ENCODE results near the gene EFCAB6. TPM values are rescaled to one million over a fixed set of nuclear protein-coding genes. Genes with fewer than 3 reads are reported as not detected.
A peak's percentile ranks its signal among the peaks of the same experiment; 100 is the strongest.

Gene EFCAB6
- total RNA-seq, 1 experiment from 2014 or later, result 0.94 TPM

DNA sequence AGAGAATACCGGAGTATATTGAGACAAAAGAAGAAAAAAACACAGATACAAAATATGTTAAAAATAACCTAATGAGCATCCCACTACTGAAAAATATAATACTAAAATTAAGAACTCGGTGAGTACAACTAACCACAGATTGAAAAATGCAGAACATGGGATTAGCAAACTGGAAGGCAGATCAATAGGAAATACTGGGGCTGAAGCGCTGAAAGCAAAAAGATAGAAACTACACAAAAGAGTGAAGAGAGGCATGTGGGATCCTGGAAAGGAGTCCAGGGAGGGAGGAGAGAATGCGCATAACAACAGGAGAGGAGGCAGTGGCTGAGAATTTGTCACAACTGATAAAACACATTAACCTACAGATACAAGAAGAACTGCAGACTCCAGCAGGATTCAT lies 159.3 kb downstream of the EFCAB6 start:
- Mint-ChIP-seq H3K36me3 (peaks cover 21% of the 10 kb centered on the region), H3K4me3 (no peak overlapping the region), H3K9me3 (peaks cover 34% of the 10 kb centered on the region), H3K27me3 (ENCODE audit: low read depth) (peaks cover 3% of the 10 kb centered on the region; the same call in 1 of the 2 replicates), H3K27ac (no peak overlapping the region), H3K4me1 (no peaks in the 10 kb centered on the region)
- CTCF ChIA-PET, result interaction anchor here (0.6 kb wide), 1 partner anchor 61 kb away, joined by 3 read pairs; no protein-coding TSS in a partner anchor
- POLR2A ChIA-PET, result no interaction called here
- TF ChIP-seq ETV6 (CRISPR knock-in tag; IDR thresholded peaks at IDR 0.05), result no peak
- no peak for TF ChIP-seq ZNF671 (CRISPR knock-in tag; IDR thresholded peaks at IDR 0.05)
- TF ChIP-seq ZNF317 (CRISPR knock-in tag; IDR thresholded peaks at IDR 0.05; ENCODE audit: borderline replicate concordance, low read depth), result 0 out of 2 replicates have a peak, but pooled peaks have one; percentile 25
- ATAC-seq (no peak), DNase-seq (ENCODE audit: low spot score) (no peak)

DNA sequence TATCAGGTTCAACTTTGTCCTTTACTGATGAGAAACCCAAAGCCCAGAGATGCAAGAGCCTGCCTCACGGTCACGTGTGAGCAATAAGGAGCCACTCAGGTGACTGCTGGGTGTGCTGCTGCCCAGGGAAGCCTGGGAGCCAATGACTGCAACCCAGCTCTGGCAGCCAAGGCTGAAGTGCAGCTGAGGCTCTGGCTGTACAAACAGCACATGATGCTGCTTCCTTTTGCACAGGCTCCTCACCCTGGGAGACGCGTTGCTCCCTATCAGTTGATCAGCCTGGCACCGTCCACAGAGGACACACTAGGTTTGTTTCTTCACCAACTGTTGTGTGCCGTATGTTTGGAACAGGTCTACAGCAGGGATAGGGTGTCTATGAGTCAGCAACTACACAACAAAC lies 168.7 kb downstream of the EFCAB6 start:
- CTCF ChIA-PET, result no interaction called here
- DNase-seq (ENCODE audit: low spot score) (no peak), ATAC-seq (no peak)
- POLR2A ChIA-PET, result no interaction called here
- TF ChIP-seq ETV6 (CRISPR knock-in tag; IDR thresholded peaks at IDR 0.05) (no peak), SP1 (CRISPR knock-in tag; conservative IDR thresholded peaks at IDR 0.05) (no peak)
- Mint-ChIP-seq H3K27me3 (ENCODE audit: low read depth) (no peaks in the 10 kb centered on the region; the same call in 1 of the 2 replicates), H3K36me3 (peaks cover 11% of the 10 kb centered on the region), H3K9me3 (peaks cover 23% of the 10 kb centered on the region), H3K4me3 (no peak overlapping the region), H3K4me1 (no peaks in the 10 kb centered on the region), H3K27ac (no peak overlapping the region)

DNA sequence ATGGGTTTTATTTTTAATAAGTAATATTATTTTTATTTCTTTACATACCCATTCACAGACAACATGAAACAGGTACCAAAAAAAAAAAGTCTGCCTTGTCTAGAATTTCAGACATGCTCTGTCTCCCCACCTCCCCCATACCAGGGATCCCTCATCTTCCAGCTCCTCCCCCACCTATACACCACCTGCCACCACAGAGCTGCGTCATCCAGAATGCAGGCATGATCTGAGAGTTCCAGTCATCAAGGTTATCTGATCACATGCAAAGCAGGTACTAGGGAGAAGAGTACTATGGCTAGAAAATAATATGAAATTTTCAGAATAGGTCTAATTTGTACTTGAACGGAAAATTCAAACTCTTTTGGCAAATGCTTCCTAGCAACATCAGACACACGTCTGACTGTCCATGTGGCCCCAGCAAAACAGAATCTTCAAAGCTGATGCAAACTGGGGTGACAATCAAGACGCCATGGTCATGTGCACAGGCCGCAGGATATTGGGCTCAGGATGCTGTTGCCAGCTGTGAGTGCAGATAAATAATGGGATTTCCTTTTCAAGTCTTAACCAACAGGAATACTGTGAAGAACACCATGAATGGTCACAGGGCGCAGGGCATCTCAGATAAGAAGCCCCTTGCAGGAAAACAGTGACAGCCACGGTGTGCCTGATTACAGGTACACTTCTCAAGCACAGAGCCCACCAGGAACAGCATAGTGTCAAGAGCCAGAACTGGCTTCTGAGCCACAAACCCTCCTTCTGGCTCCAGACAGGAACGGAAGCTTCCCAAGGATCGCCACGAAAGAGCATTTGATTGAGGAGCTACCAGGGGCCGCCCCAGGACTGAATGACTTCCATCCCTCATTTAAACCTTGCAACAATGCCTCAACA lies 169.5 kb downstream of the EFCAB6 start:
- Mint-ChIP-seq H3K4me1 (no peaks in the 10 kb centered on the region), H3K4me3 (no peak overlapping the region), H3K36me3 (peaks cover 13% of the 10 kb centered on the region), H3K27ac (no peak overlapping the region), H3K27me3 (ENCODE audit: low read depth) (no peaks in the 10 kb centered on the region; the same call in 1 of the 2 replicates), H3K9me3 (peaks cover 23% of the 10 kb centered on the region)
- DNase-seq (ENCODE audit: low spot score) (no peak), ATAC-seq (no peak)
- POLR2A ChIA-PET, result no interaction called here
- TF ChIP-seq GRHL2 (CRISPR knock-in tag; IDR thresholded peaks at IDR 0.05; ENCODE audit: insufficient replicate concordance, severe bottlenecking), result no peak
- CTCF ChIA-PET, result no interaction called here

DNA sequence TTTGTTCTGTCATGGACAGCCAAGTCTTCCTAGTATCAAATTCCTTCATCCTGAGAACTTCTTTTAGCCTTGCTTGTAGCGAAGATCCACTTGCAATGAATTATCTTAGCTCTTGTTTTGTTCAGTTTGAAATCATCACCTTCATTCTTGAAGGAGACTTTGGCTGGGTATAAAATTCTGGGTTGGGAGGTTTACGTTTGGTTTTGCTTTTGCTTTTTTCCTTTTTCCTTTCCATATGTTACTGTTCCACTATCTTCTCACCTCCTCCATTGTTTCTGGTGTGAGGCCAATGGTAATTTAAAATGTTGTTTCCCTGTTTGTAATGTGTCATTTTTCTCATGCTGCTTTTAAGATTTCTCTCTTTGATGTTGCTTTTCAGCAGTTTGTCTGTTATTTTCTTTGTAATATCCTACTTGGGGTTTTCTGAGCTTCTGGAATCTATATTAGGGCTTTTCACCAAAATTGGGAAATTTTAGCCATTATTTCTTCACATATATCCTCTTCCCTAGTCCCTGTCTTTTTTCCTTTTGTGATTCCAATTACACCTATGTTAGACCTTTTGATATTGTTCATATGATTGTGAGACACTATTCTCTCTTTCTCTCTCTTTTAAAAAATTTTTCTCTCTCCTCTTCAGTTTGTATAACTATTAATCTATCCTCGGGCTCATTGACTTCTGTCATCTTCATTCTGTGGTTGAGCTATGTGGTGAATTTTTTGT lies 172.7 kb downstream of the EFCAB6 start:
- no peak overlapping the region for H3K27ac Mint-ChIP-seq
- DNase-seq (ENCODE audit: low spot score) (no peak), ATAC-seq (no peak)
- no peak overlapping the region for H3K4me3 Mint-ChIP-seq
- CTCF ChIA-PET, result no interaction called here
- no peaks in the 10 kb centered on the region for H3K4me1 Mint-ChIP-seq
- H3K36me3 Mint-ChIP-seq, result peaks cover 13% of the 10 kb centered on the region
- peaks cover 23% of the 10 kb centered on the region for H3K9me3 Mint-ChIP-seq
- no peak for TF ChIP-seq OVOL2 (CRISPR knock-in tag; IDR thresholded peaks at IDR 0.05; ENCODE audit: borderline replicate concordance)
- TF ChIP-seq ATF3 (CRISPR knock-in tag; conservative IDR thresholded peaks at IDR 0.05), result no peak
- no peak for TF ChIP-seq E2F5 (CRISPR knock-in tag; IDR thresholded peaks at IDR 0.05)
- no peak for TF ChIP-seq IRF2 (CRISPR knock-in tag; IDR thresholded peaks at IDR 0.05; ENCODE audit: borderline replicate concordance, low read depth)
- TF ChIP-seq CREB1 (CRISPR knock-in tag; IDR thresholded peaks at IDR 0.05), result no peak
- no peak for TF ChIP-seq NR1H2 (CRISPR knock-in tag; IDR thresholded peaks at IDR 0.05)
- no peak for TF ChIP-seq TEAD4 (CRISPR knock-in tag; IDR thresholded peaks at IDR 0.05)
- no peak for TF ChIP-seq TEAD1 (CRISPR knock-in tag; IDR thresholded peaks at IDR 0.05)
- no peak for TF ChIP-seq CTCF (IDR thresholded peaks at IDR 0.05)
- TF ChIP-seq ZMAT4 (CRISPR knock-in tag; IDR thresholded peaks at IDR 0.05), result no peak
- TF ChIP-seq, protein P1, sequence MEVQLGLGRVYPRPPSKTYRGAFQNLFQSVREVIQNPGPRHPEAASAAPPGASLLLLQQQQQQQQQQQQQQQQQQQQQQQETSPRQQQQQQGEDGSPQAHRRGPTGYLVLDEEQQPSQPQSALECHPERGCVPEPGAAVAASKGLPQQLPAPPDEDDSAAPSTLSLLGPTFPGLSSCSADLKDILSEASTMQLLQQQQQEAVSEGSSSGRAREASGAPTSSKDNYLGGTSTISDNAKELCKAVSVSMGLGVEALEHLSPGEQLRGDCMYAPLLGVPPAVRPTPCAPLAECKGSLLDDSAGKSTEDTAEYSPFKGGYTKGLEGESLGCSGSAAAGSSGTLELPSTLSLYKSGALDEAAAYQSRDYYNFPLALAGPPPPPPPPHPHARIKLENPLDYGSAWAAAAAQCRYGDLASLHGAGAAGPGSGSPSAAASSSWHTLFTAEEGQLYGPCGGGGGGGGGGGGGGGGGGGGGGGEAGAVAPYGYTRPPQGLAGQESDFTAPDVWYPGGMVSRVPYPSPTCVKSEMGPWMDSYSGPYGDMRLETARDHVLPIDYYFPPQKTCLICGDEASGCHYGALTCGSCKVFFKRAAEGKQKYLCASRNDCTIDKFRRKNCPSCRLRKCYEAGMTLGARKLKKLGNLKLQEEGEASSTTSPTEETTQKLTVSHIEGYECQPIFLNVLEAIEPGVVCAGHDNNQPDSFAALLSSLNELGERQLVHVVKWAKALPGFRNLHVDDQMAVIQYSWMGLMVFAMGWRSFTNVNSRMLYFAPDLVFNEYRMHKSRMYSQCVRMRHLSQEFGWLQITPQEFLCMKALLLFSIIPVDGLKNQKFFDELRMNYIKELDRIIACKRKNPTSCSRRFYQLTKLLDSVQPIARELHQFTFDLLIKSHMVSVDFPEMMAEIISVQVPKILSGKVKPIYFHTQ (CRISPR knock-in tag; IDR thresholded peaks at IDR 0.05), result no peak
- no peak for TF ChIP-seq GRHL2 (CRISPR knock-in tag; IDR thresholded peaks at IDR 0.05; ENCODE audit: insufficient replicate concordance, severe bottlenecking)
- no peaks in the 10 kb centered on the region; the same call in 1 of the 2 replicates for H3K27me3 Mint-ChIP-seq (ENCODE audit: low read depth)
- POLR2A ChIA-PET, result no interaction called here
